Measurements from ENCODE around the gene ZNF662. TPM values are rescaled to one million over a fixed set of nuclear protein-coding genes. Genes with fewer than 3 reads are reported as not detected.

The ZNF662 gene
- total and polyA plus RNA-seq, 3 donors from 2014 or later = 11.2 to 23.5 (median 19.2) TPM

DNA sequence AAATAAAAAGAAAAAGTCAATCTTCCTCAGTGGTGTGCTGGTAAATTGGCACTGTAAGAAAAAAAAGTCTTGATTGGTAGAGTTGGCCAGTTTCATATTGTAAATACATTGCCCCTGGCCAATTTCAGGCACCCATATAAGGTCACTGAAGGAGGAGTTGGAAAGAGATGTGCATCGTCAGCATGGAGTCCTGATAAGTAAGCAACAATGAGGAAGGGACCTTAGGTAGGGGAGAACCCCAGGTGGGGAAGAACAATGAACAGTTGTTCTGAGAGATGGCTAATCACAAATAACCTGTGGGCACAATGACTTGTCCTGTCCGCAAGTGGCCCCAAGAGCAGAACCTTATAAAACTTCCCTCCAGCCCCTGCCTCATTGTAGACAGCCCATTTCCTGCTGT is 21.6 kb upstream of the ZNF662 start:
- DNase-seq = no peak
- no peaks in the 10 kb centered on the region for H3K27me3 ChIP-seq
- no peak overlapping the region for H3K27ac ChIP-seq
- 78 to 80% methylated on average over 2 of the region's 2 CpGs for WGBS, 2 donors
- TF ChIP-seq, protein P1, sequence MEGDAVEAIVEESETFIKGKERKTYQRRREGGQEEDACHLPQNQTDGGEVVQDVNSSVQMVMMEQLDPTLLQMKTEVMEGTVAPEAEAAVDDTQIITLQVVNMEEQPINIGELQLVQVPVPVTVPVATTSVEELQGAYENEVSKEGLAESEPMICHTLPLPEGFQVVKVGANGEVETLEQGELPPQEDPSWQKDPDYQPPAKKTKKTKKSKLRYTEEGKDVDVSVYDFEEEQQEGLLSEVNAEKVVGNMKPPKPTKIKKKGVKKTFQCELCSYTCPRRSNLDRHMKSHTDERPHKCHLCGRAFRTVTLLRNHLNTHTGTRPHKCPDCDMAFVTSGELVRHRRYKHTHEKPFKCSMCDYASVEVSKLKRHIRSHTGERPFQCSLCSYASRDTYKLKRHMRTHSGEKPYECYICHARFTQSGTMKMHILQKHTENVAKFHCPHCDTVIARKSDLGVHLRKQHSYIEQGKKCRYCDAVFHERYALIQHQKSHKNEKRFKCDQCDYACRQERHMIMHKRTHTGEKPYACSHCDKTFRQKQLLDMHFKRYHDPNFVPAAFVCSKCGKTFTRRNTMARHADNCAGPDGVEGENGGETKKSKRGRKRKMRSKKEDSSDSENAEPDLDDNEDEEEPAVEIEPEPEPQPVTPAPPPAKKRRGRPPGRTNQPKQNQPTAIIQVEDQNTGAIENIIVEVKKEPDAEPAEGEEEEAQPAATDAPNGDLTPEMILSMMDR (IDR thresholded peaks at IDR 0.05) = no peak
- TF ChIP-seq POLR2A (IDR thresholded peaks at IDR 0.05) = no peak
- H3K36me3 ChIP-seq (ENCODE audit: low read depth, missing control alignments) = no peaks in the 10 kb centered on the region
- intact Hi-C loops (cut with DNase I; ENCODE audit: low total_unique reads) = loop anchor here (10.0 kb wide), 2 partner anchors 50 to 110 kb away; partner anchors contain the start of gene CCDC13
- H3K9me3 ChIP-seq = no peaks in the 10 kb centered on the region
- no peaks in the 10 kb centered on the region for H3K4me1 ChIP-seq
- H3K4me3 ChIP-seq = no peak overlapping the region

DNA sequence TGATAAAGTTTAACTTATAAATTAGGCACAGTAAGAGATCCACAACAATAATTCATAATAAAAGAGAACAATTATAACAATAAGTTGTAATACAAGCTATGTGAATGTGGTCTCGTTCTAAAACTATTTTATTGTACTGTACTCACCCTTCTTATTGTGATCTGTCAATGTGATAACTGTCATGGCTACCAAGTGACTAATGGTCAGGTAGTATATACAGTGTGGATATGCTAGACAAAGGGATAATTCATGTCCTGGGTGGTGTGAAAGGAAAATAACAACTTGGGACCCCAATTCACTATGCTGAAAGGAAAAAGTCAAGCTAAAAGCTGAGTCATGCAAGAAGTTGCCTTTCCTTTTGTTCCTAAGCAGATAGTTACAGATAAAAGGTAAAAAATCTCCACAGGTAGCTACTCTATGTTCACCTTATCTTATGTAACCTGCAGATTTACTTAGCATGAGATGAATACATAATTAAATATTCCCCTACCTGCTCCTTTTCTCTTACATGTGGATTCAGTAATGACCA is 19.6 kb upstream of the ZNF662 start:
- intact Hi-C loops (cut with DNase I; ENCODE audit: low total_unique reads) = loop anchor here (10.0 kb wide), 2 partner anchors 52 to 112 kb away; partner anchors contain the start of gene CCDC13

DNA sequence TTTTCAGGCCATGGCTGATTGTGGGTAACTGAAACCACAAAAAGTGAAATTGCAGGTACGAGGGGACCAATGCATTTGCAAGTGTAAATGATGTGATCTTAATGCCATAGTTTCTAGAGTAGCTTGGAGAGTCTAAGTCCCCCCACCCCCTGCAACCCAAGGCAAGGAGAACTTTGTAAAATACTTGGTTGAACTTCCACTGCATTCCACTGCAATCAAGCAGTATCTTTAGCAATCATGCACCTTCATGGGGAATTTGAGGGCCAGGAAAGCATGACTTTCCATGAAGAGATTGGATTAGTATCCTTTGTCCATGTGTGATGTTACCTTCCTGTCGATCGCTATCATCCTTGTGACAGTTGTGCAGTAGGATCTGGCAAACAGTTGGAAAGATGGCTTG is 18.9 kb upstream of the ZNF662 start:
- Histone ChIP-seq H3K4me1 (no peaks in the 10 kb centered on the region), H3K36me3 (ENCODE audit: low read depth, missing control alignments) (no peaks in the 10 kb centered on the region), H3K27me3 (no peaks in the 10 kb centered on the region), H3K27ac (no peak overlapping the region), H3K4me3 (no peak overlapping the region), H3K9me3 (no peaks in the 10 kb centered on the region)
- intact Hi-C loops (cut with DNase I; ENCODE audit: low total_unique reads) = loop anchor here (10.0 kb wide), 2 partner anchors 52 to 112 kb away; partner anchors contain the start of gene CCDC13
- TF ChIP-seq POLR2A (IDR thresholded peaks at IDR 0.05) = no peak
- TF ChIP-seq, protein P1 (IDR thresholded peaks at IDR 0.05) = no peak
- 89 to 92% methylated on average over 3 of the region's 3 CpGs for WGBS, 2 donors
- no peak for DNase-seq

More for the DNA sequence above, 19.6 kb upstream of the ZNF662 start:
- H3K27me3 ChIP-seq = no peaks in the 10 kb centered on the region
- DNase-seq = no peak
- no peaks in the 10 kb centered on the region for H3K36me3 ChIP-seq (ENCODE audit: low read depth, missing control alignments)
- no peaks in the 10 kb centered on the region for H3K9me3 ChIP-seq
- 90 to 91% methylated on average over 1 of the region's 1 CpG for WGBS, 2 donors
- H3K4me1 ChIP-seq = no peaks in the 10 kb centered on the region
- H3K27ac ChIP-seq = no peak overlapping the region
- no peak overlapping the region for H3K4me3 ChIP-seq
- no peak for TF ChIP-seq POLR2A (IDR thresholded peaks at IDR 0.05)
- TF ChIP-seq, protein P1 (IDR thresholded peaks at IDR 0.05) = no peak

DNA sequence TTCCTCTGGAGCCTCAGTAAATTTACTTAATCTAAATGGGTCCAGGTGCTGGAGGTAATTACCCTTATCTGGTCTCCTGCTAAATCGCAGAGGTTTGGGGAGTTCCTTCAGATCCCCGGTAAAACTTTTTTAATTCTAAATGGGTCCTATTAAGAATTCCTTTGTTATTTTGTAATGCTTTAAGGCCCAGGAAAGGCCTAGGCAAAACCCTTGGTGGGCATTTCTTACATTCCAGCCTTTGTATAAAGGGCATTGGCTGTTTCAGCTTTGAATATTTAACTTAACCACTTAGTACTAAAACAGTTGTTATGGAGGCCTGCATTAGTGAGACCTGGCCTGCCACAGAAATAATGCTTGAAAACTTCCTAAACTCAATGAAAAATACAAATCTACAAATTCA is 14.9 kb upstream of the ZNF662 start:
- intact Hi-C loops (cut with DNase I; ENCODE audit: low total_unique reads) = no loop called here

More for the DNA sequence above, 14.9 kb upstream of the ZNF662 start:
- WGBS, 2 donors = 70 to 77% methylated on average over 2 of the region's 2 CpGs
- Histone ChIP-seq H3K36me3 (ENCODE audit: low read depth, missing control alignments) (no peaks in the 10 kb centered on the region), H3K27me3 (no peaks in the 10 kb centered on the region), H3K9me3 (no peaks in the 10 kb centered on the region), H3K27ac (no peak overlapping the region), H3K4me1 (no peaks in the 10 kb centered on the region), H3K4me3 (no peak overlapping the region)
- TF ChIP-seq, protein P1 (IDR thresholded peaks at IDR 0.05) = no peak
- no peak for TF ChIP-seq POLR2A (IDR thresholded peaks at IDR 0.05)
- DNase-seq = no peak

Data from testis (tissue), 3 donors.